Astrocyte of the cerebellum (primary cell): Measurements from ENCODE around the gene CA9.

Experiments used
- DNase-seq: peaks from one replicate; pipeline ENCODE4 v3.0.0-alpha.2; 2011; ENCODE audit warnings: low read depth
- H3K4me3 ChIP-seq: 2 replicates; pipeline ENCODE4 v1.5.1; 2011; ENCODE audit warnings: mild to moderate bottlenecking, low read depth, low read length, moderate library complexity
- in situ Hi-C: cut with HindIII; loops from 2 replicates; pipeline ENCODE4 v1.10.0; 2017; ENCODE audit warnings: low sequenced_read_pairs
- TF ChIP-seq, protein P1 (sequence below): IDR thresholded peaks from 2 replicates; pipeline ENCODE4 v1.5.1; 2012; ENCODE audit warnings: low read length, low read depth, moderate library complexity, mild to moderate bottlenecking; ENCODE audit errors: missing control alignments

CA9 gene

DNA sequence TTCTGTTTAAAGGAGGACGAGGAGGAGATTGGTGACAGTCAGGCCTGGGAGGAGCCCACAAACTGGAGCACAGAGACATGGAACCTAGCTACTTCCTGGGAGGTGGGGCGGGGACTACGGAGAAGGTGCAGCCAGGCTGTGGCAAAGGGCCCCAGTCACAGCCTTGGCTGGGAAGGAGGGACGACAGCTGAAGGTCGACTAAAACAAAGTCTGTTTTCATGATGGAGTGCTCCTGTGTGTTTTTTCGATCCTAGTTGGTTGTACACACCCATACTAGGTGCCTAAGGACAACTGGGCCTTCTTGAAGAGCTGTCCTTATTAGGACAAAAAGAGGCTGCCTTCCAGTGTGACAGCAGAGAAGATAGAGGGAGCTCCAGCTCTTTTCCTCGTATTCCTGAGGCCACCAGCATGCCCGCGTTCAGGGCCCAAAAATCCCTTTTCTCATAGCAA is 12.7 kb upstream of the CA9 start:
- DNase-seq = no peak
- TF ChIP-seq, protein P1, sequence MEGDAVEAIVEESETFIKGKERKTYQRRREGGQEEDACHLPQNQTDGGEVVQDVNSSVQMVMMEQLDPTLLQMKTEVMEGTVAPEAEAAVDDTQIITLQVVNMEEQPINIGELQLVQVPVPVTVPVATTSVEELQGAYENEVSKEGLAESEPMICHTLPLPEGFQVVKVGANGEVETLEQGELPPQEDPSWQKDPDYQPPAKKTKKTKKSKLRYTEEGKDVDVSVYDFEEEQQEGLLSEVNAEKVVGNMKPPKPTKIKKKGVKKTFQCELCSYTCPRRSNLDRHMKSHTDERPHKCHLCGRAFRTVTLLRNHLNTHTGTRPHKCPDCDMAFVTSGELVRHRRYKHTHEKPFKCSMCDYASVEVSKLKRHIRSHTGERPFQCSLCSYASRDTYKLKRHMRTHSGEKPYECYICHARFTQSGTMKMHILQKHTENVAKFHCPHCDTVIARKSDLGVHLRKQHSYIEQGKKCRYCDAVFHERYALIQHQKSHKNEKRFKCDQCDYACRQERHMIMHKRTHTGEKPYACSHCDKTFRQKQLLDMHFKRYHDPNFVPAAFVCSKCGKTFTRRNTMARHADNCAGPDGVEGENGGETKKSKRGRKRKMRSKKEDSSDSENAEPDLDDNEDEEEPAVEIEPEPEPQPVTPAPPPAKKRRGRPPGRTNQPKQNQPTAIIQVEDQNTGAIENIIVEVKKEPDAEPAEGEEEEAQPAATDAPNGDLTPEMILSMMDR = peak; percentile 45
- in situ Hi-C loops = no loop called here
- H3K4me3 ChIP-seq = no peak overlapping the region

DNA sequence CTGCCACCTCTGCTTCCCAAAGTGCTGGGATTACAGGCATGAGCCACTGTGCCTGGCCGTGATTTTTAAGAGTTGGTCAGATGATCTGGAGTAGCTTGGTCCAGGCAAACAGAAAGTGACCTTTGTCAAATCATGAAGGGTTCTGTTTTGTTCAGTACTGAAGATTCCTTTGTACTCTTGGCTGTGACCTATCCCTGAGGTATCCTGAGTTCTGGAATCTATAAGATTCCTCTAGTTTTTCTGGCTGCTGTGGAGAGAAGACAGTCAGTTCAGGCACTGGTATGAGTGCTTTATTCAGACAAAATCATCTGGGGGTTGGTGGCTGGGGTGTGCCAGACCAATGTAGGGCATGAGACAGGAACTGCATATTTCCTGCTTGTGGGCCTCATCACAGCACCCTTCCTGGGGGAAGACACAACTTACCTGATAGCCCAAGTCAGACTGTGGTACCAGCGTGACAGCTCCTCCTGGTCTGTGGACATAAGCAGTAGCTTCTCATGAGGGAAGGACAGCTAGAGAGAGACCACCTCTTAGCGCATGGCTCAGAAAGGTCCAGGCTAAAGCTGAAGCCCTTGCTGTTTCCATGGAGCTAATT is 11.9 kb upstream of the CA9 start:
- no peak for DNase-seq
- no peak overlapping the region for H3K4me3 ChIP-seq

DNA sequence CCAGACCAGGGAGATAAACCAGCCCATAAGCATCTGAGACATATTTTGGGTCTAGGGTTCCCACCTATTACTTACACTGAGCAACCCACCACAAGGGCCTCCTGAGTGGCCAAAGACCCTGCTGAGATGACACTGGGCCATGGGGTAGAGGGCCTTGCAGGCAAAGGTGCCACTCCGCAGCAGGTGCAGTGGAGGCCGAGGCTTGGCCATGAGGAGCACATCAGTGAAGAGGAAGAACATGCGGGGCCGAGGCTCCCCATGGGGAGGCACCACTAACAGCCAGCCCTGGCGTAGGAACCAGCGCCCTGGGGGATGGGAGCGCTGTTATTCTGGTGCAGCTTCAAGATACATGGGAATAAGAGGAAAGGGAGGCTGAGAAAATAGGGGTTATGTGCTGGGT is 11.3 kb upstream of the CA9 start:
- no peak for DNase-seq
- TF ChIP-seq, protein P1 = no peak
- H3K4me3 ChIP-seq = no peak overlapping the region
- in situ Hi-C loops = no loop called here

More for the DNA sequence above, 11.9 kb upstream of the CA9 start:
- in situ Hi-C loops = no loop called here
- TF ChIP-seq, protein P1 = no peak

DNA sequence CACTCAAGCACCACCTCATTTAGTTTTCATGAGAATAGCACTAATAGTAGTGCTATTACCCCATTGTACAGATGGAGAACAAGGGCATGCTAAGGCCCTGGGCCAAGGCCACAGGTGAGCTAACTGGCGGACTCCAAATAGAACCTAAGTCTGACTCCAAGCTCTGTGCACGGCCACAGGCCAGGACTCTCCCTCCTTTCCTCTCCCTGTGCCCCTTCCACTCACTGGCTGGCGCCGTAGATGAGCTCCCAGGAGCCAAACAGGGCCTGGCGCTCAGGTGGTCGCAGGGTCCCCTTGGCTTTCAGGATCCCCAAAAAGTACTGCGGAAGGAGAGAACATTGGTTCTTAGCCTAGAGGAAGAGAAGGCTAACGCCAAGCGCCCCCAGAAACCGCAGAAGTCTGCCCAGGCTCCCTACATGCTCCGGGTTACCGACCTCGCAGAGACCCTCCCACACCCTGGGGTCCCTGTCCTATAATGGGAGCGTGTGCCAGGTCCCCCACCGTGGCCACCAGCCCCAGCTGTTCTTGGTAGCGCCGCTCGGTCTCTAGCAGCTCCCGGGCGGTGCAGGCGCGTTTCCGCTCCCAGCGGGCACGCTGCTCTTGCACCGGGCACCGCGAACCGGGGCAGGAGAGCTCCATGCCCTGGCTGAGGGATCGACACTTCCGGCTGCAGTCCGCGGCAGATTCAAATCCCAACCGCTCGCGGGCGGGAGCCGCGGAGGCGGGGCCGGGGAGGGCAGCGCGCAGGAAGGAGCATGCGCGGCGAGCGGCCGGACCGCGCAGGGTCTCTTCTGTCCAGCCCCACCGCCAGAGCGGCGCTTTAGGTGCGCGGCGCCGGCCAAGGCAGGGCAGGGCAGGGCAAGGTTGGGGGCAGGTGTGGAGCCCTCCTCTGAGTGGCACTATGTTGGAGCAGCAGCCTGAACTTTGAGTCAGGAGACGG is 8.9 kb upstream of the CA9 start, which contains the start of gene ARHGEF39:
Gene ARHGEF39 (minus strand): TSS at position 665 of the 940 bp plus-strand sequence. CDS start 26 bp downstream, at position 639.
- in situ Hi-C loops = no loop called here
- TF ChIP-seq, protein P1 = peak; percentile 28
- H3K4me3 ChIP-seq = peak within 1 kb of the TSS; percentile 48
- no peak for DNase-seq

DNA sequence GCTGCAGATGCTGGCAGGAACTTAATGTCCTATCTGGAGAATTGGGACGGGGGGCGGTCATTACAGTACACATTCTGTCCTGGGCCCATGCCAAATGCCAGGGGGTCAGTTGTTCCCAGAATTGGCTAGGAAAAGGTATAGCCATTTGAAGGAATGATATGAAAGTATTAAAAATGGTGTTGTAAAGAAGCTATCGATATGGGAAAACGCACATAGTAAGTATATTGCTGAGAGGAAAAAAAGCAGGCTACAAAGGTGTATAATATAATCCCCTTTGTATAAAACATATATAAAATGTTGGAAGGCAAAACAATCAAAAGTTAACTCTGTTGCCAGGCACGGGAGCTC is 8.3 kb upstream of the CA9 start:
- TF ChIP-seq, protein P1 = no peak
- in situ Hi-C loops = no loop called here
- DNase-seq = no peak
- H3K4me3 ChIP-seq = peak overlapping the region; percentile 48

DNA sequence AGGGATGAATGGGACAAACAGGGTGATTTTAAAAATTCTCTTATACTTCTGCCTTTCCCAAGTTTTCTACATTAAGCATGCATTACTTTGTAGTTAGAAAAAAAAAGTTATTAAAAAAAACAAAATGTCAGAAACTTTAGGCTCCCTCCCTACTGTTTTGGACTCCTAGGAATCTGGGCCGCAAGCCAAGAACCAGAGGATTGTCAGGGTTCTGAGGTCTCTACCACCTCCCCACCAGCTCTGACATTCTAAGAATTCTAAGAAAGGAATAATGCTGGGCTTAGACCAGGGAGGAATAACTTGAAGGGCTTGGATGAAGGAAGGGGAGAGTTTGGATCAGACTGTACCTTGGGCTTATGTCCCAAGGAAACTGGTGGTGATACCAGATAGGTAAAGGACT is 7.7 kb upstream of the CA9 start:
- DNase-seq = no peak
- in situ Hi-C loops = no loop called here
- TF ChIP-seq, protein P1 = no peak
- no peak overlapping the region for H3K4me3 ChIP-seq
